ENCODE measurements around the gene C5orf46.
"Not testable (repeated sequence)": the region's sequence is repeated elsewhere in the genome, so short reads cannot be mapped to it uniquely, and the experiment has no call there.

C5orf46 gene

DNA sequence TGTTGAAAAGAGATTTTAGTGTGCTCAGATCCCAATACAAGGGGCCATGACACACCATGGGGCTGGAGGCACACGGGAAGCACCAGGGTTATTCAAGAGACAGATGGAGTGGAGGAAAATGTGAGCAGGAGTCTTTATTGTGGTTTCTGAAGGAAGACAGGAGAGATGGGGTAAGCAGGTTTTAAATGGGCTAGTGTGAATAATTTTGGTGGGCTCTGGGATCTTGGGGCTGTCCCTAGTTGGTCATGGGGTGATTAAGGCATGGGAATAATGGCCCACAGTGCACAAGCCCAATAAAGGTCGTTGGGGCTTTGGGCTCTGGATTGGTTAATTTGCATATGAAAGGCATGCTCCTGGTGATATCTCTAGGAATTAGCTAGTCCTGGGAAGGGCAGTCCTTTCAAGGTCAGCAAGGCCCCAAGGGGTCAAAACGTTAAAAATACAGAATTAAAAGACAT lies 31.4 kb downstream of the C5orf46 start:
- H3K79me2 ChIP-seq (ENCODE audit: control insufficient read depth, low read length) = no peaks in the 10 kb centered on the region
- TF ChIP-seq, protein P1, sequence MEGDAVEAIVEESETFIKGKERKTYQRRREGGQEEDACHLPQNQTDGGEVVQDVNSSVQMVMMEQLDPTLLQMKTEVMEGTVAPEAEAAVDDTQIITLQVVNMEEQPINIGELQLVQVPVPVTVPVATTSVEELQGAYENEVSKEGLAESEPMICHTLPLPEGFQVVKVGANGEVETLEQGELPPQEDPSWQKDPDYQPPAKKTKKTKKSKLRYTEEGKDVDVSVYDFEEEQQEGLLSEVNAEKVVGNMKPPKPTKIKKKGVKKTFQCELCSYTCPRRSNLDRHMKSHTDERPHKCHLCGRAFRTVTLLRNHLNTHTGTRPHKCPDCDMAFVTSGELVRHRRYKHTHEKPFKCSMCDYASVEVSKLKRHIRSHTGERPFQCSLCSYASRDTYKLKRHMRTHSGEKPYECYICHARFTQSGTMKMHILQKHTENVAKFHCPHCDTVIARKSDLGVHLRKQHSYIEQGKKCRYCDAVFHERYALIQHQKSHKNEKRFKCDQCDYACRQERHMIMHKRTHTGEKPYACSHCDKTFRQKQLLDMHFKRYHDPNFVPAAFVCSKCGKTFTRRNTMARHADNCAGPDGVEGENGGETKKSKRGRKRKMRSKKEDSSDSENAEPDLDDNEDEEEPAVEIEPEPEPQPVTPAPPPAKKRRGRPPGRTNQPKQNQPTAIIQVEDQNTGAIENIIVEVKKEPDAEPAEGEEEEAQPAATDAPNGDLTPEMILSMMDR (IDR thresholded peaks at IDR 0.05; ENCODE audit: low read depth, low read length, poor library complexity, severe bottlenecking) = no peak
- no peak for TF ChIP-seq EZH2phosphoT487 (IDR thresholded peaks at IDR 0.05; ENCODE audit: borderline replicate concordance, low read length)
- no peaks in the 10 kb centered on the region for H3K4me1 ChIP-seq (ENCODE audit: control insufficient read depth, low read length)
- H4K20me1 ChIP-seq (ENCODE audit: control insufficient read depth, insufficient read depth, low read depth, low read length) = no peaks in the 10 kb centered on the region
- H3K4me3 ChIP-seq (ENCODE audit: low read length) = no peak overlapping the region
- H3K4me2 ChIP-seq (ENCODE audit: low read length) = no peak overlapping the region
- H3K27ac ChIP-seq (ENCODE audit: low read depth, low read length) = no peak overlapping the region
- no peaks in the 10 kb centered on the region for H3K9me2 ChIP-seq (replicated peaks; ENCODE audit: control insufficient read depth, low read length)
- no peaks in the 10 kb centered on the region for H3F3A ChIP-seq (ENCODE audit: control insufficient read depth, insufficient read depth)
- H3K27me3 ChIP-seq (ENCODE audit: control insufficient read depth, low read length) = peaks cover 22% of the 10 kb centered on the region
- no peaks in the 10 kb centered on the region for H3K36me3 ChIP-seq (ENCODE audit: control insufficient read depth, low read length)
- no peaks in the 10 kb centered on the region for H3K9me3 ChIP-seq (ENCODE audit: control insufficient read depth, insufficient read depth, low read length)

GRCh38 chr5:147874118-147874875 lies 32.0 kb downstream of the C5orf46 start:
- H3K27me3 ChIP-seq (ENCODE audit: control insufficient read depth, low read length) = peaks cover 22% of the 10 kb centered on the region
- H3K9me3 ChIP-seq (ENCODE audit: control insufficient read depth, insufficient read depth, low read length); H3K27ac ChIP-seq (ENCODE audit: low read depth, low read length); H3K4me1 ChIP-seq (ENCODE audit: control insufficient read depth, low read length); H3K36me3 ChIP-seq (ENCODE audit: control insufficient read depth, low read length); H3K4me2 ChIP-seq (ENCODE audit: low read length); H3F3A ChIP-seq (ENCODE audit: control insufficient read depth, insufficient read depth); H3K9me2 ChIP-seq (replicated peaks; ENCODE audit: control insufficient read depth, low read length); H4K20me1 ChIP-seq (ENCODE audit: control insufficient read depth, insufficient read depth, low read depth, low read length); H3K79me2 ChIP-seq (ENCODE audit: control insufficient read depth, low read length); H3K4me3 ChIP-seq (ENCODE audit: low read length): not testable (repeated sequence)

DNA sequence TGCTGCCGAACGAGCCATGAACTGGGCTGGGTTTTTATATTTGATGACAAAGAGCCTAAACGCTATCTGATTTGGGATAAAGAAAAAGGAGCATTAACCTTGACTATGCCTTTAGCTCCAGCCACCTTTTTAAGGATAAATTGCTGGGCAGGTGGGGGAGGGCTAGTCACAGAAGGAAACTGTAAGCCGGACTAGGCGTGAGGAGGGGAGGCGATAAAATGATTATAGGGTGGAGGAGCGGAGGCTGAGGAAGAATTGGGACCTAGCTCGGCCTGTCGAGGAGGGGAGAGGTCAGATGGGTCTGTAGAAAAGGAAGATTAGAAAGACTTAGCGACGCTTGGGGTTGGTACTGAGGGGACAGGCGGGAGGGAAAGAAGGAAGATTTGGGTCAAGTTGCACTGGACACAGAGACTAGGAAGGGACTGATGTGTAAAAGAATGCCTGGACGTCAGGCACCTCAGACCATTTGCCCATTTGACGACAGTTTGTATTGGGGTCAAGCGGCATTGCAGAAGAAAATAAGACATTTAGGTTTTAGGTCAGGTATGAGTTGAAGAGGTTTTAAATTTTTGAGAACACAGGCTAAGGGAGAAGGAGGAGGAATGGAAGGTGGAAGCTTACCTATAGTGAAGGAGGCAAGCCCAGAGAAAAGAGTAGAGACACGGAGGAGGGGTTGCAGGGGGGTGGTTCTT lies 33.4 kb downstream of the C5orf46 start:
- H3K4me2 ChIP-seq (ENCODE audit: low read length); H3F3A ChIP-seq (ENCODE audit: control insufficient read depth, insufficient read depth); H3K36me3 ChIP-seq (ENCODE audit: control insufficient read depth, low read length); H3K27ac ChIP-seq (ENCODE audit: low read depth, low read length); H3K4me1 ChIP-seq (ENCODE audit: control insufficient read depth, low read length); H3K9me2 ChIP-seq (replicated peaks; ENCODE audit: control insufficient read depth, low read length); H4K20me1 ChIP-seq (ENCODE audit: control insufficient read depth, insufficient read depth, low read depth, low read length); H3K79me2 ChIP-seq (ENCODE audit: control insufficient read depth, low read length); H3K4me3 ChIP-seq (ENCODE audit: low read length); H3K9me3 ChIP-seq (ENCODE audit: control insufficient read depth, insufficient read depth, low read length): not testable (repeated sequence)
- H3K27me3 ChIP-seq (ENCODE audit: control insufficient read depth, low read length) = peaks cover 12% of the 10 kb centered on the region

DNA sequence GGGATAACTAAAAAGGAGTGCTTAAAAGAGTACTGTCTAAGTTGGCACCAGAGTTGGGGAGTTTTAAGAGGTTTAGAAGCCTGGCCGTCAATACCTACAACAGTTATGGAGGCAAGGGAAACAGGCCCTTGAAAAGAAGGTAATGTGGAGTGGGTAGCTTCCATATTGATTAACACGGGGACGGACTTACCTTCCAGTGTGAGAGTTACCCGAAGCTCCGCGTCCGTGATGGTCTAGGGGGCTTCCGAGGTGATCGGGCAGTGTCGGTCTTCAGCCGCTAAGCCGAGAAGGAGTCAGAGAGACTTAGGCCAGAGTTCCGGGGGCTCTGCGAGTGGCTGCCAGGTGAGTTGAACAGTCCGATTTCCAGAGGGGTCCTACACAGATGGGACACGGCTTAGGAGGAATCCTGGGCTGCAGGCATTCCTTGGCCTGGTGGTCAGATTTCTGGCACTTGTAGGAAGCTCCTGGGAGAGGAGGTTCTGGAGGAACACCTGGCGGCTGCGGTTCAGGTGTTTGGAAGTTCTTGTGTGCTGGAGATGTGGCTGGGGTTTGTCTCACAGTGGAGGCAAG lies 34.3 kb downstream of the C5orf46 start:
- H3K27ac ChIP-seq (ENCODE audit: low read depth, low read length); H3K9me3 ChIP-seq (ENCODE audit: control insufficient read depth, insufficient read depth, low read length); H4K20me1 ChIP-seq (ENCODE audit: control insufficient read depth, insufficient read depth, low read depth, low read length); H3K36me3 ChIP-seq (ENCODE audit: control insufficient read depth, low read length); H3K4me1 ChIP-seq (ENCODE audit: control insufficient read depth, low read length); H3F3A ChIP-seq (ENCODE audit: control insufficient read depth, insufficient read depth); H3K9me2 ChIP-seq (replicated peaks; ENCODE audit: control insufficient read depth, low read length); H3K79me2 ChIP-seq (ENCODE audit: control insufficient read depth, low read length); H3K27me3 ChIP-seq (ENCODE audit: control insufficient read depth, low read length); H3K4me3 ChIP-seq (ENCODE audit: low read length); H3K4me2 ChIP-seq (ENCODE audit: low read length): not testable (repeated sequence)

GRCh38 chr5:147869892-147870291 lies 36.4 kb downstream of the C5orf46 start:
- H3K4me1 ChIP-seq (ENCODE audit: control insufficient read depth, low read length); H3K36me3 ChIP-seq (ENCODE audit: control insufficient read depth, low read length); H3K79me2 ChIP-seq (ENCODE audit: control insufficient read depth, low read length); H3K4me3 ChIP-seq (ENCODE audit: low read length); H3K9me3 ChIP-seq (ENCODE audit: control insufficient read depth, insufficient read depth, low read length); H3K27me3 ChIP-seq (ENCODE audit: control insufficient read depth, low read length); H3K4me2 ChIP-seq (ENCODE audit: low read length); H4K20me1 ChIP-seq (ENCODE audit: control insufficient read depth, insufficient read depth, low read depth, low read length); H3K9me2 ChIP-seq (replicated peaks; ENCODE audit: control insufficient read depth, low read length); H3K27ac ChIP-seq (ENCODE audit: low read depth, low read length); H3F3A ChIP-seq (ENCODE audit: control insufficient read depth, insufficient read depth): not testable (repeated sequence)

All from DOHH2 (cell line).